ENCODE results near the gene COTL1.

COTL1 gene

DNA sequence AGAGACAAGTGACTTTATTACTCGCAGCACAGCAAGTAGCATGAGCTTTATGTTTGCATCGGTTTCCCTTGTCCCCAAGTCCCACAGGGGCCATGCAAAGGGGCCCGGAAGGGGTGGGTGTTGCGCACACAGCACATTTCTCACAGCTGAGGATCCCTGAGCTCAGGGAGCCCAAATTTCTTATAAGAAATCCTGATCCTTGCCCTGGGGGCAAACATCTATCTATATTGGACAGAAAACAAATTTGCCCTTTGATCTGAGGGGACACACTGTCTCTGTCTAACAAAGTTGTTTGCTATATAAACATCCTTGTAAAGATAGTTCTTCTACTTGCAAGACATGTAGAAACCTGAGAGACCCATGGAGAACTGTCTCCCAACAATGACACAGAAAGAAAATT, 77.7 kb downstream of the COTL1 start:
- ChIA-PET POLR2A (no interaction called here), CTCF (interaction anchor here (1.1 to 1.2 kb wide), 3 partner anchors 12 to 28 kb away, joined by 3 to 5 read pairs (median 3); no protein-coding TSS in a partner anchor)
- Histone ChIP-seq H3K36me3 (ENCODE audit: control insufficient read depth in 4 of 4, insufficient read depth in 4 of 4, low read length in 3 of 4) (no peaks in the 10 kb centered on the region), H3K27ac (ENCODE audit: insufficient read depth in 1 of 2, low read depth in 1 of 2, low read length in 2 of 2, poor library complexity in 1 of 2, severe bottlenecking in 2 of 2) (no peak overlapping the region), H3K9me3 (ENCODE audit: control extremely low read depth in 1 of 5, control insufficient read depth in 4 of 5, insufficient read depth in 2 of 5, low read depth in 1 of 5, low read length in 4 of 5) (no peaks in the 10 kb centered on the region), H3K4me1 (ENCODE audit: control extremely low read depth in 1 of 4, control insufficient read depth in 4 of 4, insufficient read depth in 4 of 4, low read length in 3 of 4) (peaks cover 0 to 14% (median 9%) of the 10 kb centered on the region in 4 experiments), H3K4me3 (ENCODE audit: control insufficient read depth in 1 of 7, extremely low read depth in 1 of 7, insufficient read depth in 4 of 7, low read depth in 2 of 7, low read length in 6 of 7) (no peak overlapping the region), H3K27me3 (replicated peaks in 2 of 5; ENCODE audit: control insufficient read depth in 4 of 5, insufficient read depth in 5 of 5, low read length in 4 of 5) (no peaks in the 10 kb centered on the region)
- DNase-seq, result no peak
- 97% methylated on average over 4 of the region's 4 CpGs for WGBS (ENCODE audit: insufficient coverage)

DNA sequence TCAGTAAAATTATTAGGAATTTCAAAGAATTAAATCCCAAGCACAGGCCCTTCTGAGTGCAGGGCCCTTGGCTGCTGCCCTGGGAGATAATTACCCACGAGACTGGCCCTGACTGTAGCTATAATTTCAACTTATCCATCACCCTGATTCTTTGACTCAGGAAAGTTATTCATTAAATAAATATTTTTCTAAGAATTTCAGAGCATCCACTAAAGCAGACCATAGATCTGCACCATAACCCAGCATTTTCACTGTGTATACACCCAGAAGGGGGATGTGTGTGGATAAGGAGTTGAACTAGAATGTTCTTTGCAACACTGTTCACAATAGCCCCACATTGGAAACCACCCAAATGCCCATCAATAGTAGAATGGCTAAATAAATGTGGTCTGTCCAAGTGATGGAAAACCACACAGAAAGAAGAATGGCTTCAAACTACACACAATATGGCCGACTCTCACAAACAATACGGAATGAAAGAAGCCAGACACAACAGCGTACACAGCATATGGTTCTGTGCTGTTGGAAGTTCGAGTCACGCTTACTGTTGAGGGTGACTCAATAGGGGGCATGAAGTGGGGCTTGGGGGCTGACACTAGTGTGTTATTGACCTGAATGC, 79.5 kb downstream of the COTL1 start:
- DNase-seq, result no peak
- H3K27ac ChIP-seq (ENCODE audit: insufficient read depth in 1 of 2, low read depth in 1 of 2, low read length in 2 of 2, poor library complexity in 1 of 2, severe bottlenecking in 2 of 2), result peak overlapping the region in 1 of 2 experiments; percentile 32
- H3K4me1 ChIP-seq (ENCODE audit: control extremely low read depth in 1 of 4, control insufficient read depth in 4 of 4, insufficient read depth in 4 of 4, low read length in 3 of 4), result peaks cover 0 to under 1% (median 0%) of the 10 kb centered on the region in 4 experiments
- 97% methylated on average over 5 of the region's 6 CpGs for WGBS (ENCODE audit: insufficient coverage)
- no peak overlapping the region for H3K4me3 ChIP-seq (ENCODE audit: control insufficient read depth in 1 of 7, extremely low read depth in 1 of 7, insufficient read depth in 4 of 7, low read depth in 2 of 7, low read length in 6 of 7)
- H3K36me3 ChIP-seq (ENCODE audit: control insufficient read depth in 4 of 4, insufficient read depth in 4 of 4, low read length in 3 of 4), result no peaks in the 10 kb centered on the region
- CTCF ChIA-PET, result no interaction called here
- H3K9me3 ChIP-seq (ENCODE audit: control extremely low read depth in 1 of 5, control insufficient read depth in 4 of 5, insufficient read depth in 2 of 5, low read depth in 1 of 5, low read length in 4 of 5), result no peaks in the 10 kb centered on the region
- no peaks in the 10 kb centered on the region for H3K27me3 ChIP-seq (replicated peaks in 2 of 5; ENCODE audit: control insufficient read depth in 4 of 5, insufficient read depth in 5 of 5, low read length in 4 of 5)
- POLR2A ChIA-PET, result no interaction called here

DNA sequence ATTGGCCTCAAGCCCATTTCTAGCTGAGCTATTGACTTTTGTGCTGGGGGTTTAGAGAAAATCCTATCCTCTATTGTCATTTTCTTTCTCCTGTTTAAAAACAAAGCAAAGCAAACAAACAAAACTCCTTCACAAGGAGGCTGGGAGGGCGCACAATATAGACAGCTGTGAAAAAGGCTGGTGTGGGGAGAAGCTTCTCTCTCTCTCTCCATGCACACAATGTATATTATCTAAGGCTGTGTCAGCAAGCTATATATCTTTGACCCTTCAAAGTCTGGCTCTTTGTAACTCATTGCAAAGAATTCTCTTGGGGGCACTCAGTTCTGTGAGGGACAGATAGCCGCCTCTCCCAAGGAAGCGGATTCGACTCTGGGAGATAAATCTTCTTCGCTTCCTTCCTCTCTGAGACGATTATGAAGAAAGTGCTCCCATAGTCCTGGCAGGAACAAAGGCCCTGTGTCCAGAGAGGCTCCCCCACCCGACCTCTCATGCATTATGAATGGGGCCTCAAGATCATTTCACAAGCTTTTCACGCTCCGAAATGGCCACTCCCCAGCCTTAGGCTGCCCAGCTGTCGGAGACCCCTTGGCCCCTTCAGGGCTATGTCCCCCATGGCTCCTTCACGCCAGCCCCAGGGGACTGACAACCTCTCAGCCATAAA, 80.3 kb downstream of the COTL1 start:
- Histone ChIP-seq H3K27me3 (replicated peaks in 2 of 5; ENCODE audit: control insufficient read depth in 4 of 5, insufficient read depth in 5 of 5, low read length in 4 of 5) (no peaks in the 10 kb centered on the region), H3K4me3 (ENCODE audit: control insufficient read depth in 1 of 7, extremely low read depth in 1 of 7, insufficient read depth in 4 of 7, low read depth in 2 of 7, low read length in 6 of 7) (no peak overlapping the region), H3K27ac (ENCODE audit: insufficient read depth in 1 of 2, low read depth in 1 of 2, low read length in 2 of 2, poor library complexity in 1 of 2, severe bottlenecking in 2 of 2) (peak overlapping the region in 1 of 2 experiments; percentile 32), H3K36me3 (ENCODE audit: control insufficient read depth in 4 of 4, insufficient read depth in 4 of 4, low read length in 3 of 4) (no peaks in the 10 kb centered on the region), H3K9me3 (ENCODE audit: control extremely low read depth in 1 of 5, control insufficient read depth in 4 of 5, insufficient read depth in 2 of 5, low read depth in 1 of 5, low read length in 4 of 5) (no peaks in the 10 kb centered on the region), H3K4me1 (ENCODE audit: control extremely low read depth in 1 of 4, control insufficient read depth in 4 of 4, insufficient read depth in 4 of 4, low read length in 3 of 4) (peaks cover 0 to 7% (median 3%) of the 10 kb centered on the region in 4 experiments)
- DNase-seq, result no peak
- POLR2A ChIA-PET, result no interaction called here
- 80% methylated on average over 10 of the region's 11 CpGs for WGBS (ENCODE audit: insufficient coverage)
- CTCF ChIA-PET, result no interaction called here

DNA sequence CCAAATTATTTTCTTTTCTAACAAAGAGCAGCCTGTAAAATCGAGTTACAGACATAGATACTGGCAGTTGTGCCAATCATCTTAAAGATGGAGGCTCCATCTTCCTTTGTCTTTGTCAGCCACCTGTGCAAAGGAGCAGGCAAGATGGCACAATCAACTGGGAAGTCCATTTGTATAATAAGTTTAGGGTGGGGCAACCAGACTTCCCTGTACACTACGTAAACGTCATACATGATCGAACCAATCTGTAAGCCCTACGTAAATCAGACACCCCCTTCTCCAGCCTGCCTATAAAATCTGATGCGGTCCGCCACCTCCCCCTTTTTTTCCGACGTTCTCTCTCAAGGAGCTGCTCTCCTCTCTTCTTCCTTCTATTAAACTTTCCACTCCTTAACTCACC, 82.0 kb downstream of the COTL1 start:
- no peak for DNase-seq
- no peak overlapping the region for H3K27ac ChIP-seq (ENCODE audit: insufficient read depth in 1 of 2, low read depth in 1 of 2, low read length in 2 of 2, poor library complexity in 1 of 2, severe bottlenecking in 2 of 2)
- 96% methylated on average over 5 of the region's 9 CpGs for WGBS (ENCODE audit: insufficient coverage)
- H3K4me3 ChIP-seq (ENCODE audit: control insufficient read depth in 1 of 7, extremely low read depth in 1 of 7, insufficient read depth in 4 of 7, low read depth in 2 of 7, low read length in 6 of 7), result no peak overlapping the region
- no peaks in the 10 kb centered on the region for H3K36me3 ChIP-seq (ENCODE audit: control insufficient read depth in 4 of 4, insufficient read depth in 4 of 4, low read length in 3 of 4)
- H3K4me1 ChIP-seq (ENCODE audit: control extremely low read depth in 1 of 4, control insufficient read depth in 4 of 4, insufficient read depth in 4 of 4, low read length in 3 of 4), result peaks cover 0 to 19% (median 11%) of the 10 kb centered on the region in 4 experiments
- ChIA-PET POLR2A (no interaction called here), CTCF (no interaction called here)
- no peaks in the 10 kb centered on the region for H3K9me3 ChIP-seq (ENCODE audit: control extremely low read depth in 1 of 5, control insufficient read depth in 4 of 5, insufficient read depth in 2 of 5, low read depth in 1 of 5, low read length in 4 of 5)
- no peaks in the 10 kb centered on the region for H3K27me3 ChIP-seq (replicated peaks in 2 of 5; ENCODE audit: control insufficient read depth in 4 of 5, insufficient read depth in 5 of 5, low read length in 4 of 5)

DNA sequence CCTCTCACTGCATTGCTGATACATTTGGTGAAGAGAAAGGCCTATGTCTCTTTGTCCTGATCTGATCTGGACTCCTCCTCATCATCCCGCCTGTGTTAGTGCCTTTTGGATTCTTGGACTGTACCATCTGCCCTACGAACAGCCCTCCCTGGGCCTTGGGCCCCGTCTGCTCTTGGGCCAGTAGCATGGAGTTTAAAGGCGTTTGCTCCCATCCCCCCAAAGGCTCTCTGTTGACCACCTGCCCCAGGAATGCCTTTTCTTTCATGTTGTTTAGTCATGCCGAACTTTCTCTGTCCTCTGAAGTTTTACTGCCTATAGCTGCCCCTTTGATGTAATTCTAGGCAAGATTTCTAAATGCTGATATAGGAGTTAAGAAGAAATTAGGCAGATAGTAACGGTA, 82.5 kb downstream of the COTL1 start:
- 89% methylated on average over 3 of the region's 6 CpGs for WGBS (ENCODE audit: insufficient coverage)
- POLR2A ChIA-PET, result no interaction called here
- CTCF ChIA-PET, result no interaction called here

DNA sequence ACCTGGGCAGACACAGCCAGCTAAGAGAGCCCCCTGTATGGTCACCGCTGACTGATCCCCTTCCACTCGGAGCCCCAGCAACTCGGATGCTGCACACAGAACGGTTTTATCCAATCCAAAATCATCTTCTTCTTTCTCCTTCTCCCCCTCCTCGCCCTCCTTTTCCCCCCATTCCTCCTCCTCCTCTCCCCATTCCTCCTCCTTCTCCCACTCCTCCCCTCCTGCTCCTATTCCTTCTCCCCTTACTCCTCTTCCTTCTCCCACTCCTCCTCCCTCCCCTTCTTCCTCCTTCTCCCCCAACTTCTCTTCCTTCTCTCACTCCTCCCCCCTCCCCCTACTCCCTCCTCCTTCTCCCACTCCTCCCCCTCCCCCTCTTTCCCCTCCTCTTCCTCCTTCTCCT, 83.1 kb downstream of the COTL1 start:
- Histone ChIP-seq H3K27ac (ENCODE audit: insufficient read depth in 1 of 2, low read depth in 1 of 2, low read length in 2 of 2, poor library complexity in 1 of 2, severe bottlenecking in 2 of 2) (no peak overlapping the region), H3K4me1 (ENCODE audit: control extremely low read depth in 1 of 4, control insufficient read depth in 4 of 4, insufficient read depth in 4 of 4, low read length in 3 of 4) (peaks cover 0 to 19% (median 11%) of the 10 kb centered on the region in 4 experiments), H3K27me3 (replicated peaks in 2 of 5; ENCODE audit: control insufficient read depth in 4 of 5, insufficient read depth in 5 of 5, low read length in 4 of 5) (no peaks in the 10 kb centered on the region), H3K36me3 (ENCODE audit: control insufficient read depth in 4 of 4, insufficient read depth in 4 of 4, low read length in 3 of 4) (no peaks in the 10 kb centered on the region), H3K4me3 (ENCODE audit: control insufficient read depth in 1 of 7, extremely low read depth in 1 of 7, insufficient read depth in 4 of 7, low read depth in 2 of 7, low read length in 6 of 7) (no peak overlapping the region), H3K9me3 (ENCODE audit: control extremely low read depth in 1 of 5, control insufficient read depth in 4 of 5, insufficient read depth in 2 of 5, low read depth in 1 of 5, low read length in 4 of 5) (peaks cover 0 to 4% (median 0%) of the 10 kb centered on the region in 5 experiments)
- DNase-seq, result no peak
- 100% methylated on average over 5 of the region's 5 CpGs for WGBS (ENCODE audit: insufficient coverage)
- ChIA-PET POLR2A (no interaction called here), CTCF (no interaction called here)

More for the DNA sequence above, 82.5 kb downstream of the COTL1 start:
- Histone ChIP-seq H3K27me3 (replicated peaks in 2 of 5; ENCODE audit: control insufficient read depth in 4 of 5, insufficient read depth in 5 of 5, low read length in 4 of 5) (no peaks in the 10 kb centered on the region), H3K4me3 (ENCODE audit: control insufficient read depth in 1 of 7, extremely low read depth in 1 of 7, insufficient read depth in 4 of 7, low read depth in 2 of 7, low read length in 6 of 7) (no peak overlapping the region), H3K36me3 (ENCODE audit: control insufficient read depth in 4 of 4, insufficient read depth in 4 of 4, low read length in 3 of 4) (no peaks in the 10 kb centered on the region), H3K4me1 (ENCODE audit: control extremely low read depth in 1 of 4, control insufficient read depth in 4 of 4, insufficient read depth in 4 of 4, low read length in 3 of 4) (peaks cover 0 to 19% (median 11%) of the 10 kb centered on the region in 4 experiments), H3K27ac (ENCODE audit: insufficient read depth in 1 of 2, low read depth in 1 of 2, low read length in 2 of 2, poor library complexity in 1 of 2, severe bottlenecking in 2 of 2) (no peak overlapping the region), H3K9me3 (ENCODE audit: control extremely low read depth in 1 of 5, control insufficient read depth in 4 of 5, insufficient read depth in 2 of 5, low read depth in 1 of 5, low read length in 4 of 5) (no peaks in the 10 kb centered on the region)
- DNase-seq, result no peak

DNA sequence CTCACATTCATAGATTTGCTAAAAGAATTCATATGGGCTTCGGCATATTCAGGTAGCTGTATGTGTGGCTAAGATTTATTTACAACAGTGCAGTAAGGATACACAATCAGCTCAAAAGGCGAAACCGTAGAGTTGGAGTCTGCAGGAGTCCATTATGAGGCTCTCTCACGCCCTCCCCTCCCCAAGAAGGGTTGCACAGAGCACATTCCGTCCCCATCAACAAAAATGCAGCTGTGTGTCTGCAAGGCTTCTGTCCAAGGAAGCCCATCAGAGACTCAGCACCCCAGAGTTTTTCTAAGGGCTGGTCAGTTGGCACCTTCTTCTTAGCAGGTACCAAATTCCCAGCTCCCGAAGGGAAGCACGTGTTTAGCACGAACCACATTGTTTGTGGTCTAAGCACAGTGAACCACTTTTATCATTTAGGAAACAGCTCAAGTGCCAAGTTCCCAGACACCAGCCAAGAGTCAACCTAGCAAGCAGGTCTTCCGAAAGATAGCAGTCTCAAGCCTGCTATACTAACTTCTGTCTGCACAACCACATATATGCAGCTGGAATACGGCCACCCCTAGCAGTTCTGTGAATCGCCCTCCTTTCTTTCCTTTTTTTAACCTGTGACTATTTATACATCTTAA, 84.9 kb downstream of the COTL1 start:
- WGBS (ENCODE audit: insufficient coverage), result 59% methylated on average over 8 of the region's 11 CpGs
- no peak overlapping the region for H3K4me3 ChIP-seq (ENCODE audit: control insufficient read depth in 1 of 7, extremely low read depth in 1 of 7, insufficient read depth in 4 of 7, low read depth in 2 of 7, low read length in 6 of 7)
- H3K27me3 ChIP-seq (replicated peaks in 2 of 5; ENCODE audit: control insufficient read depth in 4 of 5, insufficient read depth in 5 of 5, low read length in 4 of 5), result no peaks in the 10 kb centered on the region
- no peak overlapping the region for H3K27ac ChIP-seq (ENCODE audit: insufficient read depth in 1 of 2, low read depth in 1 of 2, low read length in 2 of 2, poor library complexity in 1 of 2, severe bottlenecking in 2 of 2)
- DNase-seq, result peak in 2 of 3 donors; percentile 47 to 66
- POLR2A ChIA-PET, result no interaction called here
- no peaks in the 10 kb centered on the region for H3K36me3 ChIP-seq (ENCODE audit: control insufficient read depth in 4 of 4, insufficient read depth in 4 of 4, low read length in 3 of 4)
- peaks cover 0 to 28% (median 11%) of the 10 kb centered on the region in 4 experiments for H3K4me1 ChIP-seq (ENCODE audit: control extremely low read depth in 1 of 4, control insufficient read depth in 4 of 4, insufficient read depth in 4 of 4, low read length in 3 of 4)
- peaks cover 0 to 8% (median 0%) of the 10 kb centered on the region in 5 experiments for H3K9me3 ChIP-seq (ENCODE audit: control extremely low read depth in 1 of 5, control insufficient read depth in 4 of 5, insufficient read depth in 2 of 5, low read depth in 1 of 5, low read length in 4 of 5)
- CTCF ChIA-PET, result interaction anchor here (1.0 to 2.8 kb wide), 5 partner anchors 12 to 111 kb away, joined by 3 to 9 read pairs (median 4); no protein-coding TSS in a partner anchor

All from common myeloid progenitor, CD34-positive (primary cell).